ENCODE results near the gene ROBO1.

GRCh38 chr3:79506751-79507150 lies 261.0 kb downstream of the ROBO1 start:
- TF ChIP-seq FOXK2 (IDR thresholded peaks at IDR 0.05) = no peak
- no peak for TF ChIP-seq SUZ12 (IDR thresholded peaks at IDR 0.05)
- no peak for TF ChIP-seq ZNF384 (IDR thresholded peaks at IDR 0.05)
- TF ChIP-seq PKNOX1 (IDR thresholded peaks at IDR 0.05) = 0 out of 2 replicates have a peak, but pooled peaks have one; percentile 23
- no peak for TF ChIP-seq NFRKB (IDR thresholded peaks at IDR 0.05)
- no peak for TF ChIP-seq ELF4 (IDR thresholded peaks at IDR 0.05)
- TF ChIP-seq LEF1 (IDR thresholded peaks at IDR 0.05; ENCODE audit: borderline replicate concordance) = no peak
- TF ChIP-seq SP1 (IDR thresholded peaks at IDR 0.05) = no peak
